Thyroid gland (tissue), 4 donors: ENCODE measurements around the gene ARL15.

Experiments
- CTCF ChIP-seq, 6 experiments: fragments of 200-600 bp in 3 of 6; fragments of 450-650 bp in 3 of 6; sonication (generic) in 3 of 6; IDR thresholded peaks; one replicate each; pipeline ENCODE4 v1.5.1; 2016 to 2019; ENCODE audit warnings: antibody characterized with exemption in 6 of 6, mild to moderate bottlenecking in 2 of 6, inconsistent platforms in 1 of 6, moderate library complexity in 1 of 6
- POLR2A ChIP-seq, 2 donors: fragments of 450-650 bp; IDR thresholded peaks; one replicate each; pipeline ENCODE4 v1.6.1; 2017; ENCODE audit warnings: antibody characterized with exemption in 2 of 2, mild to moderate bottlenecking in 2 of 2, moderate library complexity in 1 of 2

GRCh38 chr5:54205453-54205852 lies 104.9 kb downstream of the ARL15 start:
- TF ChIP-seq CTCF (IDR thresholded peaks at IDR 0.05) (no peak), POLR2A (IDR thresholded peaks at IDR 0.05) (no peak)
